Astrocyte of the spinal cord (primary cell): ENCODE results near the gene C17orf114.

Experiments used
- DNase-seq: peaks from one replicate; pipeline ENCODE4 v3.0.0; 2011; ENCODE audit warnings: low read depth, low spot score
- H3K4me3 ChIP-seq: 2 replicates; pipeline ENCODE4 v1.5.1; 2011; ENCODE audit warnings: low read depth, mild to moderate bottlenecking, low read length, moderate library complexity
- in situ Hi-C: cut with HindIII; loops from 2 replicates; pipeline ENCODE4 v1.10.0; 2017; ENCODE audit warnings: low sequenced_read_pairs
- TF ChIP-seq, protein P1 (sequence below): IDR thresholded peaks from 2 replicates; pipeline ENCODE4 v1.5.1; 2012; ENCODE audit warnings: low read depth, mild to moderate bottlenecking, low read length, inconsistent platforms

The C17orf114 gene

DNA sequence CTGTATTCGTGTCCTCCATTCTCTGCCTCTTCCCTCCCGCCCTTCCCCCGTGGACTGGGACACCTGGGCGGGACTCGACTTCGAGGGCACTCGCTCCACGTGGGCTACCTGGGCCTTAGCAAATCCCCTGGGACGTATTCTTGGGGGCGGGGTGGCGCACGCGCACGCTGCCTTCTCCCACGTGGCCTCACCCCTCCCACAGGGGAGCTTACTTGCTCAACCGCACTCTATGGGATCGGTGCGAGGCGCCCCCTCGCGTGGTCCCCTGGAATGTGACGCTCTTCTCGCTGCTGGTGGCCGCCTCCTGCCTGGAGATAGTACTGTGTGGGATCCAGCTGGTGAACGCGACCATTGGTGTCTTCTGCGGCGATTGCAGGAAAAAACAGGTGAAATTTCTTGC lies 19.5 kb downstream of the C17orf114 start:
- DNase-seq: no peak
- H3K4me3 ChIP-seq: no peak overlapping the region
- TF ChIP-seq, protein P1, sequence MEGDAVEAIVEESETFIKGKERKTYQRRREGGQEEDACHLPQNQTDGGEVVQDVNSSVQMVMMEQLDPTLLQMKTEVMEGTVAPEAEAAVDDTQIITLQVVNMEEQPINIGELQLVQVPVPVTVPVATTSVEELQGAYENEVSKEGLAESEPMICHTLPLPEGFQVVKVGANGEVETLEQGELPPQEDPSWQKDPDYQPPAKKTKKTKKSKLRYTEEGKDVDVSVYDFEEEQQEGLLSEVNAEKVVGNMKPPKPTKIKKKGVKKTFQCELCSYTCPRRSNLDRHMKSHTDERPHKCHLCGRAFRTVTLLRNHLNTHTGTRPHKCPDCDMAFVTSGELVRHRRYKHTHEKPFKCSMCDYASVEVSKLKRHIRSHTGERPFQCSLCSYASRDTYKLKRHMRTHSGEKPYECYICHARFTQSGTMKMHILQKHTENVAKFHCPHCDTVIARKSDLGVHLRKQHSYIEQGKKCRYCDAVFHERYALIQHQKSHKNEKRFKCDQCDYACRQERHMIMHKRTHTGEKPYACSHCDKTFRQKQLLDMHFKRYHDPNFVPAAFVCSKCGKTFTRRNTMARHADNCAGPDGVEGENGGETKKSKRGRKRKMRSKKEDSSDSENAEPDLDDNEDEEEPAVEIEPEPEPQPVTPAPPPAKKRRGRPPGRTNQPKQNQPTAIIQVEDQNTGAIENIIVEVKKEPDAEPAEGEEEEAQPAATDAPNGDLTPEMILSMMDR: no peak
- in situ Hi-C loops: no loop called here

DNA sequence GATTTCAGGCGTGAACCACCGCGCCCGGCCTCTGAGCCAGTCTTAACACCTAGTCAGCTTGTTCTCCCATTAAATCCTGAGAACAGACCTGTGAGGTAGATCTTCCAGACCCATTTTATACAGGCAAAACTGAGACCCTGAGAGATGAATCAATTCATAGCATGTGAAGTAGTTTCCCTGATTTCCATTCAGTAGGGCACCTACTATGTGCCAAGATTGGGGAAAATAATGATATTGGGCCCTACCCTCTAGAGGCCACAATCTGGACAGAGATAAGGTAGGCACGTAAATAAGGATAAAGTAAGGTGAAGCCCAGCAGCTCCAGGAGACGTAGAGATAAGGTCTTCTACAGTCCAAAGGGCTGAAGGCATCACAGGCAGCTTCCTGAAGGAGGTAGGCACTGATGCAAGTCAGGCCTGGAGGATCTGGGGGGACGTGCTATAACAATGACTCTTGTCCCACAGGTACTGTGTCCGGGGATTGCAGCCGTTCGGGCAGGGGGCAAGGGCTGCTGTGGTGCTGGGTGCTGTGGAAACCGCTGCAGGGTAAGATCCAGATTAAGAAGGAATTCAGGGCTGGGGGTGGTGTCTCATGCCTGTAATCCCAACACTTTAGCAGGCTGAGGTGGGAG lies 21.7 kb downstream of the C17orf114 start:
- TF ChIP-seq, protein P1: no peak
- H3K4me3 ChIP-seq: no peak overlapping the region
- in situ Hi-C loops: no loop called here
- no peak for DNase-seq

DNA sequence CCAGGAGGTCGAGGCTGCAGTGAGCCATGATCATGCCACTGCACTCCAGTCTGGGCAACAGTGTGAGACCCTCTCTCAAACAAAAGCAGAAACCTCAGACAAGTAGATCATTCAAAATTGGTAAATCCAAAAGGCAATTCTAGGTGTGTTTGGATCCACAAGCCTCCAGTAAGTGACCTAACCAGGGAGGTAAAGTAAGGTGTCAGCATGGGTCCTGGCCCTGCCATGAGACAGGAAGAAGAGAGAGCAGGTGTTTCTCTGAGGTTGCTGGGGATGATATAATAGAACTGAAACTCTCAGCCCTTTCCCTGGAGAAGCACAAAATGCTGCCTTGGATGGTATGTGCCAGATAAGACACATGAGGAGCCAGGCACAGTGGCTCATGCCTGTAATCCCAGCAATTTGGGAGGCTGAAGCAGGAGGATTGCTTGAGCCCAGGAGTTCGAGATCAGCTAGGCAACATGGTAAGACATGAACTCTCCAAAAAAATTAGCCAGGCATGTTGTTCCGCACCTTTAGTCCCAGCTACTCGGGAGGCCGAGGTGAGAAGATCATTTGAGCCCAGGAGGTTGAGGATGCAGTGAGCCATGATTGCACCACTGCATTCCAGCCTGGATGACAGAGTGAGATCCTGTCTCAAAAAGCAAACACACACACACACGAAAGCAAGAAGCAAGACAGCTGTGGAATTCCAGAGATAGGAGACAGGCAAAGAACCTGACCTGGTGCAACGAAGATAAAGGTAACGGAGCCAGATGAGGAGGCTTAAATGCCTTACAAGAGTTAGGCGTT lies 24.0 kb downstream of the C17orf114 start:
- in situ Hi-C loops: no loop called here
- no peak for DNase-seq
- H3K4me3 ChIP-seq: no peak overlapping the region
- TF ChIP-seq, protein P1: no peak

DNA sequence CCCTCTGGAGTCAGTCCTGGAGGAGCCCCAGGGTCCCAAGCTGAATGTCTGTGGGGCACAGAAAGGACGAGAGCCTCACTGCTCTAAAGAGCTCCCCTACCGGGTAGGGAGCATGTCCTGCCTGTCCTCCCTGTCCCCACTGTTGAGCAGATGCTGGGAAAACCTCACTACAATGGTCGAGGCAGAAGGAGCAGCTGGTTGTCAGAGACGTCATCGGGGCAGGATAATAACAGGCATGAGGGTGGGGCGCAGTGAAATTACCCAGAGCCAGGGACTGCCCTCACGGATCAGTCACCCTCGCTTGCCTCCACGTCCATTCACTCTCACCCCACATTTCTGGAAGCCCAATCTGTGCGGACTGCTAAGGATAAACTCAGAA lies 29.9 kb downstream of the C17orf114 start:
- TF ChIP-seq, protein P1: no peak
- H3K4me3 ChIP-seq: no peak overlapping the region
- in situ Hi-C loops: no loop called here
- DNase-seq: no peak

DNA sequence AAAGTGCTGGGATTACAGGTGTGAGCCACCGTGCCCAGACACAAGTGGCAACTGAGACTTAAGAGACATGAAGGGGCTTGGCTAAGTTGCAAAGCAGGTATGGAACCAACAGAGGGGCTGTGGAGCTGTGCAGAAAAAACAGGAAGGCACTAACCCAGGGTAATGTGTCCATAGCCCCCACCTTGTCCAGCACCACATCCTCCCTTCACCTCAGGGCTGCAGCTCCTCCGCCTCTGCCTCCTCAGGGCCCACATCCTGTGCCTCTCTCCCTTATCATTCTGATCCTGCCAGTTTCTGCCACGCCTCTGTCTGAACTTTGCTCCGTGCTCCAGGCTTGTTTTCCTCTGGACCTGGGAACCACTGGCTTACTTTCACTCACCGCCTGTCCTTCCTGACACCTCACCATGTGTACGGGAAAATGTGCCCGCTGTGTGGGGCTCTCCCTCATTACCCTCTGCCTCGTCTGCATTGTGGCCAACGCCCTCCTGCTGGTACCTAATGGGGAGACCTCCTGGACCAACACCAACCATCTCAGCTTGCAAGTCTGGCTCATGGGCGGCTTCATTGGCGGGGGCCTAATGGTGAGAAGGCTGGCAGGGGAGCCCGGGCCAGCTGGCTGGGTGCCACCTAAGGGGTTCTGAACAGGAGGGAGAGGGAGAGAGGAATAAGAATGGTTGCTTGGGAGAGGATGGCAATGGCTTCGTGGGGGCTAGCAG lies 30.5 kb downstream of the C17orf114 start, which contains the start of gene TM4SF5:
Gene TM4SF5, plus strand, starts transcription at position 368 of the 716 bp plus-strand sequence. Its CDS starts 37 bp downstream, at position 405.
- TF ChIP-seq, protein P1: no peak
- no peak for DNase-seq
- in situ Hi-C loops: no loop called here

DNA sequence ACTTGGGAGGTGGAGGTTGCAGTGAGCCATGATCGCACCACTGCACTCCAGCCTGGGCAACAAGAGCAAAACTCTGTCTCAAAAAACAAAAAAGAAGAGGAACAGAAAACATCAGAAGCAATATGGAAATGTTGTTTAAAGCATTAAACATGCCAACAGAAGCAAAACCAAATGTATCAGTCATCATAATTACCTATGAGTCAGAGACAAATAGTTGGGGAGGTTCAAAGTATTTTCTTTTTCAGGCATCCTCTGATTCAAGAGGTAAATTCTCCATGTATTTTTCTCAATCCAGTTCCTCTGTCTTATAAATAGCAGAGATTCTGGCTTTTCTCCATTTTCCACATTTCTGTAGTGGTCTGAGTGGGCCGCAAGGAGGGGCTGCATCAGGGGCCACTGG lies 32.5 kb downstream of the C17orf114 start:
- peak; percentile 13 for DNase-seq
- in situ Hi-C loops: no loop called here
- no peak overlapping the region for H3K4me3 ChIP-seq
- TF ChIP-seq, protein P1: no peak

More for the DNA sequence above, 30.5 kb downstream of the C17orf114 start, which contains the start of gene TM4SF5:
- H3K4me3 ChIP-seq: no peak within 1 kb of the TSS
